PFSK-1 (cell line): ENCODE data around the gene CCL11.

Experiments
- FOXP2 ChIP-seq: optimal IDR thresholded peaks from 2 replicates; pipeline ENCODE3; 2011; ENCODE audit warnings: borderline replicate concordance, control low read depth, inconsistent platforms; ENCODE audit not compliant: insufficient read depth; ENCODE audit errors: extremely low read length, extremely low read depth
- POLR2AphosphoS5 ChIP-seq: IDR thresholded peaks from 2 replicates; pipeline ENCODE4 v1.6.1; 2012; ENCODE audit warnings: low read depth, mild to moderate bottlenecking, control low read depth, low read length, moderate library complexity
- SIN3A ChIP-seq: IDR thresholded peaks from 2 replicates; pipeline ENCODE4 v1.6.1; 2012; ENCODE audit warnings: mild to moderate bottlenecking, low read length, moderate library complexity, borderline replicate concordance; ENCODE audit not compliant: insufficient read depth
- TAF1 ChIP-seq: IDR thresholded peaks from 2 replicates; pipeline ENCODE4 v1.6.1; 2012; ENCODE audit warnings: low read length, control low read depth, borderline replicate concordance; ENCODE audit not compliant: insufficient read depth
- TF ChIP-seq, protein P1 (sequence below), 2 experiments: IDR thresholded peaks; 2 replicates each; pipeline versions ENCODE4 v1.6.1 to v1.8.0; 2011 to 2012; ENCODE audit warnings: low read depth in 2 of 2, low read length in 2 of 2, control low read depth in 1 of 2, inconsistent platforms in 1 of 2, mild to moderate bottlenecking in 1 of 2, moderate library complexity in 1 of 2; ENCODE audit not compliant: insufficient read depth in 1 of 2

Gene CCL11

GRCh38 chr17:34308371-34308770 is 22.8 kb downstream of the CCL11 start:
- no peak for TF ChIP-seq POLR2AphosphoS5
- TF ChIP-seq, protein P1, sequence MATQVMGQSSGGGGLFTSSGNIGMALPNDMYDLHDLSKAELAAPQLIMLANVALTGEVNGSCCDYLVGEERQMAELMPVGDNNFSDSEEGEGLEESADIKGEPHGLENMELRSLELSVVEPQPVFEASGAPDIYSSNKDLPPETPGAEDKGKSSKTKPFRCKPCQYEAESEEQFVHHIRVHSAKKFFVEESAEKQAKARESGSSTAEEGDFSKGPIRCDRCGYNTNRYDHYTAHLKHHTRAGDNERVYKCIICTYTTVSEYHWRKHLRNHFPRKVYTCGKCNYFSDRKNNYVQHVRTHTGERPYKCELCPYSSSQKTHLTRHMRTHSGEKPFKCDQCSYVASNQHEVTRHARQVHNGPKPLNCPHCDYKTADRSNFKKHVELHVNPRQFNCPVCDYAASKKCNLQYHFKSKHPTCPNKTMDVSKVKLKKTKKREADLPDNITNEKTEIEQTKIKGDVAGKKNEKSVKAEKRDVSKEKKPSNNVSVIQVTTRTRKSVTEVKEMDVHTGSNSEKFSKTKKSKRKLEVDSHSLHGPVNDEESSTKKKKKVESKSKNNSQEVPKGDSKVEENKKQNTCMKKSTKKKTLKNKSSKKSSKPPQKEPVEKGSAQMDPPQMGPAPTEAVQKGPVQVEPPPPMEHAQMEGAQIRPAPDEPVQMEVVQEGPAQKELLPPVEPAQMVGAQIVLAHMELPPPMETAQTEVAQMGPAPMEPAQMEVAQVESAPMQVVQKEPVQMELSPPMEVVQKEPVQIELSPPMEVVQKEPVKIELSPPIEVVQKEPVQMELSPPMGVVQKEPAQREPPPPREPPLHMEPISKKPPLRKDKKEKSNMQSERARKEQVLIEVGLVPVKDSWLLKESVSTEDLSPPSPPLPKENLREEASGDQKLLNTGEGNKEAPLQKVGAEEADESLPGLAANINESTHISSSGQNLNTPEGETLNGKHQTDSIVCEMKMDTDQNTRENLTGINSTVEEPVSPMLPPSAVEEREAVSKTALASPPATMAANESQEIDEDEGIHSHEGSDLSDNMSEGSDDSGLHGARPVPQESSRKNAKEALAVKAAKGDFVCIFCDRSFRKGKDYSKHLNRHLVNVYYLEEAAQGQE (IDR thresholded peaks at IDR 0.05; ENCODE audit: insufficient read depth in 1 of 2, low read depth in 2 of 2, low read length in 2 of 2): no peak
- no peak for TF ChIP-seq TAF1
- no peak for TF ChIP-seq FOXP2
- no peak for TF ChIP-seq SIN3A

- no peak for TF ChIP-seq FOXP2
- TF ChIP-seq TAF1: no peak
- no peak for TF ChIP-seq SIN3A
- no peak for TF ChIP-seq POLR2AphosphoS5
- TF ChIP-seq, protein P1 (IDR thresholded peaks at IDR 0.05; ENCODE audit: insufficient read depth in 1 of 2, low read depth in 2 of 2, low read length in 2 of 2): no peak
These were observed 25.7 kb downstream of the CCL11 start for GRCh38 chr17:34311291-34311690.

DNA sequence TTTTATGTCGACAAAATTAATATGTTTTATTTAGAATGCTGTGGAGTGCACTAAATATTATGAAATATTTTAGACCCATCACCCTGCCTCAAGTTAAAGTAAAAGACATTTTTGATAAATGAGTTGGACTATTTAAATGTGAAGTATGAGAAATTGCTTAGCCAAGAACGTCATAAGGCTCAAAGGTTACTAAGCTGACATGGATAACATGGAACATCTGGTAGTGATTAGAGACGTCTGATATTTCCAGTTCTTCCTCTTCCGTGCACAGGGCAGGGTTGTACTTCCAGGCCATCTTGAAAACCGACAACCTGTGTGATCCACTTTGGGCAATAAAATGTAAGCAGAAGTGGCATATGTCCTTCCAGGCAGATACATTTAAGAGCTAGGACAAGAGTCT is 26.5 kb downstream of the CCL11 start:
- TF ChIP-seq, protein P1 (IDR thresholded peaks at IDR 0.05; ENCODE audit: insufficient read depth in 1 of 2, low read depth in 2 of 2, low read length in 2 of 2): no peak
- TF ChIP-seq FOXP2 (no peak), SIN3A (no peak), TAF1 (no peak), POLR2AphosphoS5 (no peak)

- TF ChIP-seq POLR2AphosphoS5 (no peak), TAF1 (no peak), SIN3A (no peak), FOXP2 (no peak)
- TF ChIP-seq, protein P1 (IDR thresholded peaks at IDR 0.05; ENCODE audit: insufficient read depth in 1 of 2, low read depth in 2 of 2, low read length in 2 of 2): no peak
These were observed 27.6 kb downstream of the CCL11 start for GRCh38 chr17:34313164-34313563.

DNA sequence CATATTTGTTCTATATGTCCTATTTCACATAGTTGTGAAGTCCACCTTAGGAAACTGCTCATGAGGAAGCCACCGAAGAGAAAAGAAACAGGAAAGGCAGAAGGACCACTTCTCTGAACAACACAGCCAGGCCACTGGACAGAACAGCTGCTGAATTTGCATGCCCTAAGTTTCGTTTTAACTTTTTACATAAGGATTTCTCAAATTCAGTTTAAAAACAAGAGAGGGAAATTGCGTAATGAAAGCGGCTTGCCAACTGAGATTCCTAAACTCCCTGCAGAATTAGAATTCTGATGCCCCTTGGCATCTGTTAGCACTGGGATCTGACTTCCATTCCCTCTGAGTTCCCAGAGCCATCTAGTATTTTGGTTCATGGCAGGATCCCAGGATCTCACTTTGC is 28.7 kb downstream of the CCL11 start:
- TF ChIP-seq TAF1 (no peak), SIN3A (no peak), POLR2AphosphoS5 (no peak), FOXP2 (no peak)
- TF ChIP-seq, protein P1 (IDR thresholded peaks at IDR 0.05; ENCODE audit: insufficient read depth in 1 of 2, low read depth in 2 of 2, low read length in 2 of 2): no peak
